SU-DHL-6 (cell line): ENCODE measurements around the gene KRTAP29-1.

Experiments used
- EZH2phosphoT487 ChIP-seq: fragments of 200-600 bp; sonication (generic), shearing (Covaris generic); conservative IDR thresholded peaks from 2 replicates; pipeline ENCODE4 v1.6.1; 2018; ENCODE audit warnings: mild to moderate bottlenecking, antibody characterized with exemption, low read length, moderate library complexity, mixed read lengths
- TF ChIP-seq, protein P1 (sequence below): fragments of 200-600 bp; sonication (generic); IDR thresholded peaks from one replicate; pipeline ENCODE4 v1.5.1; 2017; ENCODE audit warnings: antibody characterized with exemption, mild to moderate bottlenecking, low read length, moderate library complexity; ENCODE audit not compliant: insufficient read depth, poor library complexity, severe bottlenecking

DNA sequence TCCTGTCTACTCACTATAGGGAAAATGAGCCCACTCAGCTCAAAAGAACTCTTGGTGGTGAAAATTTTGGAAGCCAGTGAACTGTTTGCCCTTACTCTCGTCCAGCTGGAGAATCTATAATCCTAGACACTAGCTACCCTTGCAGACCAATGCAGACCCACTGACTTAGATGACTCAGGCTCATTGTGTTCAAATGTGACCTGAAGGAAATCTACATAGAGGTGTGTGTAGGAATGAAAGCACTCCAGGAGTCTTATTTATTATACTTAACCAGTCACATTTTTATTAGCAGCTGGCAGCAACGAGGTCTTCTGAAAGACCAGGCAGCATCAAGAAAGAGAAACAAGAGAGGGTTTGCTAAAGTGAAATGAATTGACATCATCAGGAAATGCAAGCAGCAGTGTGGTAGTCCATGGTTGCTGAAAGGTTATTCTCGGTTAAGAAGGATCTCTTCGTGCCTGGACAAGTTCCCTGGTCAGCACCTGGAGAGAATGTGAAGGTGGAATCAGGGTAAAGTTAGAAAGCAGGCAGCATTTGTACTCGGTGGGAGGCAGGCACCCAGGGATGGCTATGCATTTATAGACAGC lies 1.4 kb downstream of the KRTAP29-1 start:
- TF ChIP-seq EZH2phosphoT487 = no peak
- TF ChIP-seq, protein P1, sequence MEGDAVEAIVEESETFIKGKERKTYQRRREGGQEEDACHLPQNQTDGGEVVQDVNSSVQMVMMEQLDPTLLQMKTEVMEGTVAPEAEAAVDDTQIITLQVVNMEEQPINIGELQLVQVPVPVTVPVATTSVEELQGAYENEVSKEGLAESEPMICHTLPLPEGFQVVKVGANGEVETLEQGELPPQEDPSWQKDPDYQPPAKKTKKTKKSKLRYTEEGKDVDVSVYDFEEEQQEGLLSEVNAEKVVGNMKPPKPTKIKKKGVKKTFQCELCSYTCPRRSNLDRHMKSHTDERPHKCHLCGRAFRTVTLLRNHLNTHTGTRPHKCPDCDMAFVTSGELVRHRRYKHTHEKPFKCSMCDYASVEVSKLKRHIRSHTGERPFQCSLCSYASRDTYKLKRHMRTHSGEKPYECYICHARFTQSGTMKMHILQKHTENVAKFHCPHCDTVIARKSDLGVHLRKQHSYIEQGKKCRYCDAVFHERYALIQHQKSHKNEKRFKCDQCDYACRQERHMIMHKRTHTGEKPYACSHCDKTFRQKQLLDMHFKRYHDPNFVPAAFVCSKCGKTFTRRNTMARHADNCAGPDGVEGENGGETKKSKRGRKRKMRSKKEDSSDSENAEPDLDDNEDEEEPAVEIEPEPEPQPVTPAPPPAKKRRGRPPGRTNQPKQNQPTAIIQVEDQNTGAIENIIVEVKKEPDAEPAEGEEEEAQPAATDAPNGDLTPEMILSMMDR = no peak
